IPS DF 19.7 (cell line): ENCODE data around the gene LRSAM1.

Experiments used
- DNase-seq: peaks from one replicate; pipeline ENCODE4 v3.0.0-alpha.2; 2013; ENCODE audit warnings: low read depth, low spot score

Gene LRSAM1

GRCh38 chr9:127496974-127497373 is 45.7 kb downstream of the LRSAM1 start:
- no peak for DNase-seq

GRCh38 chr9:127497656-127498290 is 46.5 kb downstream of the LRSAM1 start:
- DNase-seq, result no peak

- DNase-seq, result no peak
These were observed 47.0 kb downstream of the LRSAM1 start for GRCh38 chr9:127498298-127498697.

DNA sequence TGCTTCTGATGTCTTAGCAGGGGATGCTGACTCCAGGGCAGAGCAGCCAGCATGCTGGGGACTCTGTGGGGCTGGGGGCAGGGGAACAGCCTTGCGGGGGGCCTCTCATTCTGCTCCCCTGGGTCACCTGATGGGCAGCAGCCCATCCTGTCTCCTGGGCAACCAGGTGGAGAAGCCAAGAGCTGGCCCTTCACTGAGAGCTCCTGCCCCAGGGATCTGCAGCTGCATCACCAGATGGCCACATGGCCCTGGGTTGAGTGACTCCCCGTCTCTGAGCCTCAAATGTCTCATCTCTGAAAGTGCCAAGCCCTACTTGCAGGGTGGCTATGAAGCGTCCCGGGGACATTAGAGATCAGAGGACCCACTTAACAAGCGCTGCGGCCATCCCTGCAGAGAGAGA is 49.1 kb downstream of the LRSAM1 start:
- no peak for DNase-seq

GRCh38 chr9:127500862-127501261 is 49.6 kb downstream of the LRSAM1 start:
- DNase-seq, result no peak

DNA sequence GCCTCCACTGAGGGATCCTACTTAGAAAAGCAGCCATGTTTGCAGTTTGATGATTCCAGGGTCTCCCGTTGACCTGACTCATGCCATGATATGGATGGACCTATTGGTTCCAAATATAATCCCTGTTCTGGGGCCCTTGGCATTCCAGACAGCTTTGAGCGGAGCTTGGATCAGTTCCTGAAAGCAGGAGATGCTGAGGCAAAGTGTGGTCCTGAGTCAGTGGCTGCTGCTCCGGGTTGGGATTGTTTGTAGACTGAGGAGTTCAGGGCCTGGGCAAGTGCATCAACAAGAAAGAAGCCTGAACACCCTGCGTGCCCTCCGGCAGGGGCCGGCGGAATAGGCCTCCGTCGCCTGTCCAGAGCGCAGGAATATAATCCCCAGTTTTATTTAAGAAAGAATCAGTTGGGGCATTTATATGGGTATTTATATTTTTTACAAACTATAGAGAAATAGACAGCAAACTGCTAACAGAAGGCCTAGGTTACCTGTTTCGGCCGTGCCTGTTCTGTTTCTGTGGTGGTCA is 50.6 kb downstream of the LRSAM1 start:
- no peak for DNase-seq

- no peak for DNase-seq
These were observed 51.5 kb downstream of the LRSAM1 start for GRCh38 chr9:127502706-127503378.

GRCh38 chr9:127503379-127503921 is 52.1 kb downstream of the LRSAM1 start:
- no peak for DNase-seq

DNA sequence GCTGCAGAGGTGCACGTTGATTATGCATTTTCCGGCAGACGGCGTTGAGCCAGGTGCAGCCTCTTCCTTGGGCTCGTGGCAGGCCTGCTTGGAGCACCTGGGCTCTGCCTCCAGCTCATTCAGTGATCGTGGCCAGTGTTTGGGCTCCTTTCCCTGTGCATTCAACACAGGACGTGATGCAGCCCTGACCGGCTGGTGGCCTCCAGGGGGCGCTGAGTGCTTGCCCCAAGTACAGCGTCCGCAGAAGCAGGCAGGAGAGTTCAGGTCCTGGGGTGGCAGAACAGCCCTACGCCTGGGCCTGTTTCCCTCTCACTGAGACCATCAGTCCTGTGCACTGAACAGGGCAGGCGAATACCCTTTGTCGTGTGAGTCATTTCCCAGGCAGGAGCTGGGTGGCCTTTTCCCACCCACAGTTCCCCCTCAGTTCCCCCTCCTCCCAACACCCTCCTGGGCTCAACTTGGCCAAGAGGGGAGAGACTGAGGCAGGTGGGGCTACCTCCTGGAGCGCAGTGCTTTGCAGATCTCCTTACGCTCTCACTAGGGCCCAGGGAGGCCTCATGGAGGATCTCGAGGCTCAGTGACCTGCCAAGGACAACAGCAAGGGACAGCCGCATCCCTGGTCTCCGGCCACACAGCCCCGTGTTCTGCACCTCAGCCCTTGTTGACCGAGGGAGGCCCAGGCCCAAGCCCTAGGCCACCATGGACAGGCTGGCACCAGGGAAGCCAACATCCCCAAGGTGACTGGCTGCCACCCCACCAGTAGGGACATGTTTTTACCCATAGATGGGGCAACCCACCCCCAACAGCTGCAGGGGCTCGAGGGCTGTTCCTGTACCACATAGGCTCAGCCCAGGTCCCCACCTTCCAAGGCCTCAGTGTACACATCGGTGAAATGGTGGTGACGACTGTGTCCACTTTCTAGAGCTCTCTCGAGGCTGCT is 52.9 kb downstream of the LRSAM1 start:
- peak; percentile 67 for DNase-seq

DNA sequence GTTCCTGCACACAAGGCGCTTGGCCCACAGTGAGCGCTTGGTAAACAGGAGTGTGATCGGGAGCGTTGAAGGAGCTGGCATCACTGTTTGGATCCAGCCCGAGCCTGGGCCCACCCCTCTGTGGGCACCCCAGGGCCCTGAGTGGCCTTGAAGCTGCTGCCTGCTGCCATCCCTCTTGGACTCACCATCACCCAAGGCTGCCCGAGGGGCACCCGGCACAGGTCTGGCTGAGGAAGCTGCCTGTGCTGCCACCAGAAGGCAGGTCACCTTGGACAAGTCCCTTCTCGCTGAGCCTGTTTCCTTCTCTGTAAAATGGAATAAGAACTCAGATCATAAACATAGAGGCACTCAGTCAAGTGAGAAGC is 53.6 kb downstream of the LRSAM1 start:
- no peak for DNase-seq

DNA sequence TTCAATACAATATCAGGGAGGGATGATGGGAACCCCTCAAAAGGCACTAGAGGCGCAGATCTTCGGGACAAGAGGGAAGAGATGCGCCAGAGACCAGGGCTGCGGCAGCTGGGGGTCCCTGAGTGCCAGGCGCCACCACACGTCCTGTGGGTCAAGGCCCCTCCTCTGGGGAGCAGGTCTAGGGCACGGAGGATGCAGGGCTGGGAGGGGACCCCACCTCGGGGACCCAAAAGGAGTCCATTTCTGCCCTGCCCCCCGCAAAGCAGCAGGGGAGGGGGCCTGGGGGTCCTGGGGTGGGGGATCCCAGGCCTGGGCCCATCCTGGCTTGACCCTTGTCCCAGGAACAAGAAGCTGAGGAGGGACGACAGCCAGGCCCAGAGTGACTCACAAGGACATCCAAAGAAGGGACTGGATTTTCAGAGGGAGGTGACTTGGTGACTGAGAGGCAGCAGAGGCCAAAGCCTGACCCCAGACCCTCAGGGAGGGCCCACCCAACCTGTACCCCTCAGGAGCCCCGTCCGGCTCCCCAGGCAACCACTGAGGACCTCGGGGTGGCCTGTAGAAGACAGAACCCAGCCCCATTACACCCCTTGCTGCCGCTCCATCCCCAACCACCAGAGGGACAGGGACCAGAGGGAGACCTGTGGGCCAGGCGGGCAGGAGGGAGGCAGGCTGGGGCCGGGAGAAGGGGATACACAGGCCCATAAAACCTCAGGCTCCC is 54.2 kb downstream of the LRSAM1 start:
- DNase-seq, result no peak

DNA sequence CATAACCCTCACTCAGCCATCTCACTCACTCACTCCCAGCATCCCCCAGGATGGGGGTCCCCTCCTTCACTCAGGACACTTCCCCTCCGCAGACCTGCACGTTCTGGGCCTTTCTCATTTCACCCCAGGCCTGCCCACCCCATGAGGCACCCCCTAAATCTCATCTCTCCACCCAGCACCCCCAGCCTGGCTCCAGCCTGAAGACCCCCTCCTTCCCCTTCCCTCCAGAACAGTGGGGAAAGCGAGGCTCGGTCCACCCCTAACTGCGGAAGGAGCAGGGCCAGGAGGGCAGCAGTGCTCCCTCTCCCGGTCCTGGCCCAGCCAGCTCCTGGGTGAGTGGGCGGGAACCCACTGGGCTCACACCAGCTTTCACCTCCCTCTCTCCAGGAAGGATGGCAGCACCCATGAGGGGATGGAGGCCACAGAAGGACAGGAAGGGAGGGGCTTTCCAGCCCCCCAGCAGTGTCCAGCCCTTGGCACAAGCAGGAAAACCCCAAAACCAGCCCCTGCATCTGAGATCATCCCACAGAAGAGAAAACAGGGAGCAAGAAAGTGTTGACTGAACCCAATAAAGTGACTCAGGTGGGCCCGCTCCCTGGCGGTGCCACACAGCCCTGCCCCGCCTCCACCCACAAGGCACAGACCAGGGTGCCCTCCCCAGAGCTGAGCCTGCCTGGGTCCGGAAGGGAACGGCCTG is 55.0 kb downstream of the LRSAM1 start:
- no peak for DNase-seq

DNA sequence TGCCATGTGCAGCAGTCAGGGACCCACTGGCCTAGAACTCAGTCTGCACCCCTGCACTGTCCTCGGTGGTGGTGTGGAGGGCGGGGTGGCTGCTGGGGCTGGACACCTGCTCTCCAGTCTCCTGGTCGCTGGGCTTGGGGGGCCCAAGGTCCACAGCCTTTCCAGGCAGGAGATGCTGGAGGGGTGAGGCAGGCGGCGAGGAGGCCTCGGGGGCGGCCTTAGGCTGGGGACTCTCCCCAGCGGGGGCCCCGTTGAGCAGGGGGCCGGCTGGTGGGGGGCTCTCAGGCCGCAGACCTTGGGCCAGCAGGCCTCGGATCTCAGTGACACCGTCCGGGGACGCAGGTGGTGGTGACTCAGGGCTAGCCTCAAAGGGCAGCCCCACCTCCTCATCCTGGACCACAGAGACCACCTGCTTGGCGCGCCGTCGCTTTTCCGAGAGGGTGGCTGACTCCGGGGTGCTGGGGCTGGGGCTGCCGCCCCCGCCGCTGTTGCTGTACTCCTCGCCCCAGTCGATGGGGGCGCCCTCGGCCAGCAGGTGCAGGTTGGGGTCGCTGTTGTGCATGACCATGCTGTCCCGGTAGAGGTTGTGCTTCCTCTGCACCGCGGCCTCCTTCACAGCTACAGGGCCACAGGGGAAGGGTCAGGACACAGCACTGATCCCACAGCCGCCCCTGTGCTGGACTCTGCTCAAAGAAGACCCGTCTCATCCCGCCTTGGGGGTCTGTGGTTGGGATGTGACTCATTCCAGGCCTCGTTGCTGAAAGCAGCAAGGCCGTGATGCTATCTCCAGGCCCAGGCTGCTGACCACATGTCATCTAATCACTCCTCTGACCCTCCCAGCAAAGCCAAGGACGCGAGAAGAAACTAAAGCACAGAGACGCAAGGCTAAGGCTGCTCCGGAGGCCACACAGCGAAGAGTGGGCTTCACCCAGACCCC is 55.8 kb downstream of the LRSAM1 start:
- no peak for DNase-seq

DNA sequence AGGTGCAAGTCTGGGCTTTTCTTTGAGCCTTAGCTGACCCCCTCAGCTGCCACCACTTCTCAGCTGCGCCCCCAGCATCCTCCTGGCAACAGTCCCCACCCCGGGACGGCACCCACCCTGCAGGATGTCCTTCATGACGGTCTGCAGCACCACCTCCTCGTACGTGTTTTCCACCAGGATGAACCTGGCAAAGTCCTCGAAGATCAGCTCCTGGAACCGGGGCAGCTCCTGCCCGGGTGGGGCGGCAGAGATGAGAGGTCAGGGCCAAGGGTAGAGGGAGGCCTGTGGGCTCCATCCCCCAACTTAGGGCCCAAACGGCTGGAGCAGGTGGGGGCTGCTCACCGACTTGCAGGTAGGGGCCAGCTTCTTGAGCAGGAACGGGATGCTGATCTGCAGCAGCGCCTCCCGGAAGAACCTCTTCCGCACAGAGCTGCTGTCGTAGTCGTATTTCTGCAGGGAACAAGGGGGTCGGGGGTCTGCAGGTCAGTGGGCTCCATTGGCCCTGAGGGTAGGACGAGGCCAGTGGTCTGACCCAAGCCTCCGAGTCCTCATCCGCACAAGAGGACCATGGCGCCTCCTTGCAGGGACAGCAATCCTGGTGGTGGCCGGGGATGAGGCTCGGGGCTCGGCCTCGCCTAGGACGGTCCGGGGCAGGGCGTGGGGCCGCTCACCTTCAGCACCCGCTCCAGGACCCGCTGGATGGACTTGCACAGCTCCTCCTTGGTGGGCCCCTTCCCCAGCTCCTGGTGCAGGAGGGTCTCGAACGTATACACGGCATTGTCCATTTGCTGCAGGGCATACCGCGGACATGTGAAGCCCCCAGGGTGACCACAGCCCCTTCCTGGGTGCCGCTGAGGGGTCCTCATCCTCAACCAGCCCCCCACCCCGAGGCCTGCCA is 56.7 kb downstream of the LRSAM1 start:
- DNase-seq, result no peak

GRCh38 chr9:127508901-127509260 is 57.6 kb downstream of the LRSAM1 start:
- no peak for DNase-seq

DNA sequence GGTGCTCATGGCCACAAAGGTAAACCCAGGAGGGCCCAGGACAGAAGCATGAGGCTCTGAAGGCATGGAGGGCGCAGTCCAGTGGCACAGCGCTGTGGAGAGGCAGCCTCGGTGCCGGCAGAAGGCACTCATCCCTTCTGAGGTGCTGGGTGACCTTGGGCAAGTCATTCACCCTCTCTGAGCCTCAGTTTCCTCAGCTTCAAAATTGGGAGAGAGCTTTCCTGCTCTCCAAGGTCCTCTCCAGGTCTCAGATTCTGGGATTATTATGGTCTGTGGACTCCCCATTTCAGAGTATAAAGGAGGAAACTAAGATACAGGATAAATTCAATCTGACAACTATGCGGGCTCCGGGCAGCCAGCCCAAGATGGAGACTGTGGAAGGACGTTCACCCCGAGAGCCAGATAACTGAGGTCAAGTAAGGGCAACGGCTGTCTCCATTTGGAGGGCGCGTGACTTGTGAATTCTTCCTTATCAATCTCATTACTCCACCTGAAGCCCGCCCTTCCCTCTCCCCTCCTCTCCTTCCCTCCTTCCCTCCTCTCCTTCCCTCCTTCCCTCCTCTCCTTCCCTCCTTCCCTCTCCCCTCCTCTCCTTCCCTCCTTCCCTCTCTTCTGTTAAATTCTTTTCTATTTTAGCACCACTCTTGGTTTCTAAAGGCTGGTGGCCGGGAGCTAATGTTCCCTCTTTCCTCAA is 58.1 kb downstream of the LRSAM1 start:
- no peak for DNase-seq

DNA sequence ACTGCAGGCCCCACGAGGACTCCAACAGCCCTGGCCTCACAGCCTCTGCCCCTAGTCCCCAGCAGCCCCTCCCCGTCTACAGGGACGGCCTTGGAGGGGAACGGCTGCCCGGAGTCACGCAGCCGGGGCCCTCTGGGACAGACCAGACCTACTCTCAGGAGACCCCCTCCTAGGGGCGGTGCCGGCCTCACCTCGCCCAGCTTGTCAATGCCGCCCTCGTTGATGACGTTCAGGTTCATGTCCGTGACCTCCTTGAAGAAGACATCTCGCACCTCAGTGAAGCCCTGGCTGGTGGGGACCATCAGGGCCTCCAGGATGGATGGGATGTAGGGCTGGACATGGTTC is 58.6 kb downstream of the LRSAM1 start:
- no peak for DNase-seq

DNA sequence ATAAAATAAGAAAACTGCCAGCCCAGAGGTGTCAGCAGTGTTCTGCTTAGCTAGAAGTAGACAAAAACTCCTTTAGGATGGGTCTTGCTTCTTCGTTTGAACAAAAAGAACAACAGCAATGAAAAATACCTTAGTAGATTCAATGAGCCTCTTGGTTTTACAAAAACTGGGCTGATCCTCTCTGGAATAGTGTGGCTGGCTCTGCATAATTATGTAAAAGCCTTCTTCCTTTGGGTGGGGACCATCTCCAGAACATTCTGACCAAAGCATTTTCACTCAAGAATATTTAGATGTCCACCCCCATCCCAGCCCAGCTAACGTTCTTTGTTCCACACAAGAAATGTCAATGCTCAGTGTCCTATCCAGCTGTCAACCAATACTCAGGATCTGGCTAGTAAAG is 63.2 kb downstream of the LRSAM1 start:
- DNase-seq, result no peak
